Liver (tissue), 9 donors: ENCODE results near the gene ETV6. TPM values are rescaled to one million over a fixed set of nuclear protein-coding genes. Genes with fewer than 3 reads are reported as not detected.

Experiments used
- DNase-seq: peaks from one replicate; pipeline ENCODE4 v3.0.0-alpha.2; 2017; ENCODE audit warnings: low spot score
- H3K27ac ChIP-seq, 2 donors: one replicate each; pipeline ENCODE4 v1.7.0; 2013; ENCODE audit warnings: inconsistent platforms in 2 of 2, low read length in 2 of 2, control low read depth in 1 of 2, low read depth in 1 of 2, mild to moderate bottlenecking in 1 of 2
- H3K27me3 ChIP-seq, 4 donors: one replicate each; pipeline versions ENCODE4 v1.6.1 to v1.7.0; 2013; ENCODE audit warnings: low read length in 3 of 4, inconsistent platforms in 1 of 4, mild to moderate bottlenecking in 1 of 4, moderate library complexity in 1 of 4; ENCODE audit not compliant: control insufficient read depth in 4 of 4, insufficient read depth in 4 of 4
- H3K36me3 ChIP-seq, 4 donors: one replicate each; pipeline versions ENCODE4 v1.6.1 to v1.7.0; 2013; ENCODE audit warnings: low read length in 3 of 4, mild to moderate bottlenecking in 3 of 4, low read depth in 1 of 4, moderate library complexity in 1 of 4; ENCODE audit not compliant: control insufficient read depth in 4 of 4, insufficient read depth in 3 of 4
- H3K4me1 ChIP-seq, 4 donors: one replicate each; pipeline versions ENCODE4 v1.6.1 to v1.7.0; 2013; ENCODE audit warnings: low read length in 3 of 4, mild to moderate bottlenecking in 3 of 4, moderate library complexity in 1 of 4; ENCODE audit not compliant: control insufficient read depth in 4 of 4, insufficient read depth in 4 of 4
- H3K4me3 ChIP-seq, 3 donors: one replicate each; pipeline versions ENCODE4 v1.6.1 to v1.7.0; 2013; ENCODE audit warnings: low read length in 3 of 3, control low read depth in 1 of 3, low read depth in 1 of 3, mild to moderate bottlenecking in 1 of 3
- H3K9ac ChIP-seq, 2 donors: one replicate each; pipeline ENCODE4 v1.7.0; 2013; ENCODE audit warnings: low read length in 2 of 2, mild to moderate bottlenecking in 2 of 2, moderate library complexity in 2 of 2, control low read depth in 1 of 2, low read depth in 1 of 2
- H3K9me3 ChIP-seq, 4 donors: one replicate each; pipeline versions ENCODE4 v1.6.1 to v1.7.0; 2013; ENCODE audit warnings: low read length in 3 of 4; ENCODE audit not compliant: control insufficient read depth in 4 of 4
- ATF3 ChIP-seq: IDR thresholded peaks from 2 replicates; pipeline ENCODE4 v1.6.1; 2016; ENCODE audit warnings: antibody characterized with exemption
- CTCF ChIP-seq: fragments of 150-350 bp; IDR thresholded peaks from 2 replicates; pipeline ENCODE4 v1.5.1; 2017; ENCODE audit warnings: improper control_type of control experiment, low read depth, low read length; ENCODE audit not compliant: missing input control
- FOXA1 ChIP-seq: IDR thresholded peaks from 2 replicates; pipeline ENCODE4 v1.6.1; 2016; ENCODE audit warnings: antibody characterized with exemption
- FOXA2 ChIP-seq: IDR thresholded peaks from 2 replicates; pipeline ENCODE4 v1.6.1; 2016; ENCODE audit warnings: antibody characterized with exemption
- GABPA ChIP-seq, 2 donors: IDR thresholded peaks in 1 of 2; conservative IDR thresholded peaks in 1 of 2; 2 replicates each; pipeline ENCODE4 v1.6.1; 2016; ENCODE audit warnings: antibody characterized with exemption in 2 of 2, mild to moderate bottlenecking in 1 of 2, moderate library complexity in 1 of 2
- JUND ChIP-seq, 2 donors: IDR thresholded peaks; 2 replicates each; pipeline ENCODE4 v1.6.1; 2016; ENCODE audit warnings: antibody characterized with exemption in 2 of 2
- RXRA ChIP-seq, 2 donors: IDR thresholded peaks; 2 replicates each; pipeline ENCODE4 v1.6.1; 2017 to 2018; ENCODE audit warnings: antibody characterized with exemption in 2 of 2, mild to moderate bottlenecking in 1 of 2
- TAF1 ChIP-seq: conservative IDR thresholded peaks from 2 replicates; pipeline ENCODE4 v1.6.1; 2016; ENCODE audit warnings: antibody characterized with exemption, mild to moderate bottlenecking
- ZBTB33 ChIP-seq: IDR thresholded peaks from 2 replicates; pipeline ENCODE4 v1.6.1; 2016; ENCODE audit warnings: antibody characterized with exemption
- WGBS: extraction: QIAGEN DNeasy Blood & Tissue Kit; methylation state at CpG from one replicate; pipeline ENCODE4 v1.1.7; 2013; 5-methylcytosine and 5-hydroxymethylcytosine counted together
- polyA plus RNA-seq, 2 donors: library from polyadenylated mRNA; stranded (reverse) in 1 of 2; unstranded in 1 of 2; fragments of 200-250 nt in 1 of 2; fragments of >200 nt in 1 of 2; fragmentation: Nextera tagmentation in 1 of 2; extraction: Ambion mirVana in 1 of 2; gene quantifications; one replicate each; pipeline versions ENCODE4 v1.2.1 to v1.2.3, GENCODE V29; 2013 to 2015
- total RNA-seq, 2 donors: library from RNA; depleted of rRNA; stranded (reverse); fragments of >200 nt; gene quantifications; one replicate each; pipeline ENCODE4 v1.2.3, GENCODE V29; 2014
- TF ChIP-seq, protein P1 (sequence below): IDR thresholded peaks from 2 replicates; pipeline ENCODE4 v1.6.1; 2016; ENCODE audit warnings: antibody characterized with exemption
- TF ChIP-seq, protein P2 (sequence below): IDR thresholded peaks from 2 replicates; pipeline ENCODE4 v1.6.1; 2016; ENCODE audit warnings: antibody characterized with exemption, mild to moderate bottlenecking
- donor health status: healthy.
- donor health status: healthy.
- donor health status: healthy.
- donor health status: healthy.
- donor health status: healthy.

Gene ETV6
- total and polyA plus RNA-seq, 4 donors: 2.0 to 6.2 (median 3.5) TPM

DNA sequence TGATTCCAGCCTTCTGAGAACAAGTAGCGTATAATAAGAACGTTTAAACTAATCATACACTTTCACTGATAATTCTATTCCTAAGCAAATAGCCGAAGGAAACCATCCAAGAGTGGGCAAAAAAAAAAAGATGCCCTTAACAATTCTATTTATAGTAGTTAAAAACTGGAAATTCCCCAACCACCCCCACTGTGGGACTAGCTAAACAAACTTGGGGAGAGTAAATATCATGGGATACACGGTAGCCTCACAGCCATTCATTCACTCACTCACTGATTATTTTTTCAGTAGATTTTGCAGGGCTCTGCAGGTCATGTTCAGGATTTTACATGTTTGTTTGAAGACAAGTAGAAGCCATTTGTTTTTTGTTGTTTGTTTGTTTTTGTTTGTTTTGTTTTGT, 197.0 kb downstream of the ETV6 start:
- no peak overlapping the region for H3K27ac ChIP-seq
- H3K4me3 ChIP-seq: no peak overlapping the region
- no peaks in the 10 kb centered on the region for H3K27me3 ChIP-seq
- peaks cover 0 to 14% (median 6%) of the 10 kb centered on the region in 4 donors for H3K36me3 ChIP-seq
- no peaks in the 10 kb centered on the region for H3K4me1 ChIP-seq
- WGBS: 66% methylated on average over 4 of the region's 4 CpGs
- no peaks in the 10 kb centered on the region for H3K9me3 ChIP-seq
- no peak overlapping the region for H3K9ac ChIP-seq
- no peak for DNase-seq
- TF ChIP-seq RXRA (IDR thresholded peaks at IDR 0.05): no peak
- TF ChIP-seq CTCF: no peak
- TF ChIP-seq ZBTB33: no peak
- no peak for TF ChIP-seq TAF1
- TF ChIP-seq GABPA (IDR thresholded peaks at IDR 0.05 in 1 of 2, conservative IDR thresholded peaks at IDR 0.05 in 1 of 2): no peak
- TF ChIP-seq ATF3: no peak
- TF ChIP-seq FOXA2: no peak
- TF ChIP-seq, protein P1, sequence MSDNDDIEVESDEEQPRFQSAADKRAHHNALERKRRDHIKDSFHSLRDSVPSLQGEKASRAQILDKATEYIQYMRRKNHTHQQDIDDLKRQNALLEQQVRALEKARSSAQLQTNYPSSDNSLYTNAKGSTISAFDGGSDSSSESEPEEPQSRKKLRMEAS: no peak
- TF ChIP-seq FOXA1: no peak
- TF ChIP-seq JUND (IDR thresholded peaks at IDR 0.05): no peak

GRCh38 chr12:11847539-11847938, 198.1 kb downstream of the ETV6 start:
- WGBS: 90% methylated on average over 1 of the region's 1 CpG
- TF ChIP-seq, protein P2, sequence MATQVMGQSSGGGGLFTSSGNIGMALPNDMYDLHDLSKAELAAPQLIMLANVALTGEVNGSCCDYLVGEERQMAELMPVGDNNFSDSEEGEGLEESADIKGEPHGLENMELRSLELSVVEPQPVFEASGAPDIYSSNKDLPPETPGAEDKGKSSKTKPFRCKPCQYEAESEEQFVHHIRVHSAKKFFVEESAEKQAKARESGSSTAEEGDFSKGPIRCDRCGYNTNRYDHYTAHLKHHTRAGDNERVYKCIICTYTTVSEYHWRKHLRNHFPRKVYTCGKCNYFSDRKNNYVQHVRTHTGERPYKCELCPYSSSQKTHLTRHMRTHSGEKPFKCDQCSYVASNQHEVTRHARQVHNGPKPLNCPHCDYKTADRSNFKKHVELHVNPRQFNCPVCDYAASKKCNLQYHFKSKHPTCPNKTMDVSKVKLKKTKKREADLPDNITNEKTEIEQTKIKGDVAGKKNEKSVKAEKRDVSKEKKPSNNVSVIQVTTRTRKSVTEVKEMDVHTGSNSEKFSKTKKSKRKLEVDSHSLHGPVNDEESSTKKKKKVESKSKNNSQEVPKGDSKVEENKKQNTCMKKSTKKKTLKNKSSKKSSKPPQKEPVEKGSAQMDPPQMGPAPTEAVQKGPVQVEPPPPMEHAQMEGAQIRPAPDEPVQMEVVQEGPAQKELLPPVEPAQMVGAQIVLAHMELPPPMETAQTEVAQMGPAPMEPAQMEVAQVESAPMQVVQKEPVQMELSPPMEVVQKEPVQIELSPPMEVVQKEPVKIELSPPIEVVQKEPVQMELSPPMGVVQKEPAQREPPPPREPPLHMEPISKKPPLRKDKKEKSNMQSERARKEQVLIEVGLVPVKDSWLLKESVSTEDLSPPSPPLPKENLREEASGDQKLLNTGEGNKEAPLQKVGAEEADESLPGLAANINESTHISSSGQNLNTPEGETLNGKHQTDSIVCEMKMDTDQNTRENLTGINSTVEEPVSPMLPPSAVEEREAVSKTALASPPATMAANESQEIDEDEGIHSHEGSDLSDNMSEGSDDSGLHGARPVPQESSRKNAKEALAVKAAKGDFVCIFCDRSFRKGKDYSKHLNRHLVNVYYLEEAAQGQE: peak; percentile 12
- no peak for TF ChIP-seq TAF1
- H3K27ac ChIP-seq: no peak overlapping the region
- H3K27me3 ChIP-seq: no peaks in the 10 kb centered on the region
- H3K9me3 ChIP-seq: no peaks in the 10 kb centered on the region
- no peak overlapping the region for H3K9ac ChIP-seq
- no peak overlapping the region for H3K4me3 ChIP-seq
- no peaks in the 10 kb centered on the region for H3K4me1 ChIP-seq
- no peak for DNase-seq
- H3K36me3 ChIP-seq: peaks cover 0 to 13% (median 6%) of the 10 kb centered on the region in 4 donors
